NOMO-1 treated with dmso at 0.1 percent for 144 hours (cell line): ENCODE data around the gene UBE2E3.

Experiments
- DNase-seq: peaks from one replicate; lab custom pipeline; 2025; ENCODE audit not compliant: unreplicated experiment; lab: John Stamatoyannopoulos, UW

Gene UBE2E3

GRCh38 chr2:180980106-180980942 is at the start of gene UBE2E3:
UBE2E3 (plus strand) TSS chr2:180980605; CDS start chr2:180982043, 1,438 bp downstream.
- peak; percentile 73 for DNase-seq

- DNase-seq = no peak
Observed at GRCh38 chr2:180931841-180932240, 48.6 kb upstream of the UBE2E3 start.

GRCh38 chr2:180933332-180933731 is 47.1 kb upstream of the UBE2E3 start:
- DNase-seq = no peak

GRCh38 chr2:180934911-180935310 is 45.5 kb upstream of the UBE2E3 start:
- DNase-seq = no peak

GRCh38 chr2:180937480-180937879 is 42.9 kb upstream of the UBE2E3 start:
- DNase-seq = peak; percentile 20

GRCh38 chr2:180938451-180938850 is 42.0 kb upstream of the UBE2E3 start:
- no peak for DNase-seq

- no peak for DNase-seq
Observed at GRCh38 chr2:180943275-180943674, 37.1 kb upstream of the UBE2E3 start.

GRCh38 chr2:180944372-180944771 is 36.0 kb upstream of the UBE2E3 start:
- DNase-seq = no peak

- DNase-seq = no peak
Observed at GRCh38 chr2:180947208-180947689, 33.2 kb upstream of the UBE2E3 start.

- no peak for DNase-seq
Observed at GRCh38 chr2:180949896-180950295, 30.5 kb upstream of the UBE2E3 start.

GRCh38 chr2:180952082-180952481 is 28.3 kb upstream of the UBE2E3 start:
- no peak for DNase-seq

GRCh38 chr2:180952731-180953336 is 27.6 kb upstream of the UBE2E3 start:
- DNase-seq = no peak

- DNase-seq = no peak
Observed at GRCh38 chr2:180953550-180953949, 26.9 kb upstream of the UBE2E3 start.

- DNase-seq = no peak
Observed at GRCh38 chr2:180955101-180955500, 25.3 kb upstream of the UBE2E3 start.

- no peak for DNase-seq
Observed at GRCh38 chr2:180959787-180960186, 20.6 kb upstream of the UBE2E3 start.

GRCh38 chr2:180960982-180961381 is 19.4 kb upstream of the UBE2E3 start:
- DNase-seq = no peak

- no peak for DNase-seq
Observed at GRCh38 chr2:180962727-180963314, 17.6 kb upstream of the UBE2E3 start.

GRCh38 chr2:180966378-180966777 is 14.0 kb upstream of the UBE2E3 start:
- DNase-seq = no peak

- no peak for DNase-seq
Observed at GRCh38 chr2:180969124-180969523, 11.3 kb upstream of the UBE2E3 start.

- no peak for DNase-seq
Observed at GRCh38 chr2:180970016-180970415, 10.4 kb upstream of the UBE2E3 start.

GRCh38 chr2:180971811-180972210 is 8.6 kb upstream of the UBE2E3 start:
- no peak for DNase-seq

GRCh38 chr2:180975585-180975984 is 4.8 kb upstream of the UBE2E3 start:
- DNase-seq = no peak
